HL-60/S4 treated with retinoic acid at 250 ng/mL for 4 days and 3 days (cell line): Measurements from ENCODE around the gene MPHOSPH8.
"Not testable (repeated sequence)": the region's sequence is repeated elsewhere in the genome, so short reads cannot be mapped to it uniquely, and the experiment has no call there.

ENCODE experiments used
- in situ Hi-C: fragments of 300-500 bp; cut with MboI; formaldehyde crosslinking; loops from 2 replicates; pipeline ENCODE4 v1.7.0; 2022; ENCODE audit warnings: low sequenced_read_pairs

MPHOSPH8 gene

DNA sequence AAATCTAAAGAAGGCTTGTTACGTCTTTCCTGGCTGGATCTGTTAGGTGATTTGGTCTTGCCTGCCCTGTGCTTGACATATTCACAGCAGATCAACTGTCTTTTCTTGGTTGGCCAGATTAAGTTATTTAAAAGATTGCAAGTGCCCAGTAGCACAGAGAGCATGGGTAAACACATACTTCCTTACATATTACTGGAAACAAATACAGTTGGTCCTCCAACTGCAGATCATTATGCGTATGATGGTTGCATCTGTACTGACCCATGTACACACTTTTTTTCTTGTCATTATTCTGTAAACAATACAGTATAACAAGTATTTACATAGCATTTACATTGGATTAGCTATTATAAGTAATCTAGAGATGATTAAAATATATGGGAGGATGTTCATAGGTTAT, 9.2 kb upstream of the MPHOSPH8 start:
- in situ Hi-C loops, result no loop called here

DNA sequence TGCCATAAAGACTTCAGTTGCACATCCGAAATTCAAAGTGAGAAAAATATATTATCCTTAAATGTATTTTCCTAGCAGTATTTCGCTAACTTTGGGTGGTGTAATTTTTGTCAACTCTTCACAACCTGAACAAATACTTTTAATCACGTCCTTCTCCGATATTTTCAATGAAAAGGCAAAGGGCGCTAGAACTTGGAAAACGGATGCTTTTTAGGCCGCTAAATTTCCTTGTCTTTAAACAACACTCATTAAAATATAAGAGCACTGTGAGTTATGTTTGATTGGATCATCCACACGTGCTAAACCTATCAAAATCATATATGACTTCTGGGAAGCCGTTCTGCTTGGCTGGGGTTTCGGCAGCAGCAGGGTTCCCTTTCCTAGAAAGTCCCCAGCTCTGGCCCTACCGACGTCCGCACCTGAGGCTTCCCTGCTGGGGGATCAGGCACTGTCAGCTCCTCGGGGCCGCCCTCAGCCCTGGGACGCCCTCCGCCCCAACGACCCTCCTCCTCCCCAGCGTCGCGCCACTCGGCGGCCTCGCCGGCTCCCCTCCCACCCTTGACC, 462 bp upstream of the MPHOSPH8 start:
- in situ Hi-C loops, result no loop called here

DNA sequence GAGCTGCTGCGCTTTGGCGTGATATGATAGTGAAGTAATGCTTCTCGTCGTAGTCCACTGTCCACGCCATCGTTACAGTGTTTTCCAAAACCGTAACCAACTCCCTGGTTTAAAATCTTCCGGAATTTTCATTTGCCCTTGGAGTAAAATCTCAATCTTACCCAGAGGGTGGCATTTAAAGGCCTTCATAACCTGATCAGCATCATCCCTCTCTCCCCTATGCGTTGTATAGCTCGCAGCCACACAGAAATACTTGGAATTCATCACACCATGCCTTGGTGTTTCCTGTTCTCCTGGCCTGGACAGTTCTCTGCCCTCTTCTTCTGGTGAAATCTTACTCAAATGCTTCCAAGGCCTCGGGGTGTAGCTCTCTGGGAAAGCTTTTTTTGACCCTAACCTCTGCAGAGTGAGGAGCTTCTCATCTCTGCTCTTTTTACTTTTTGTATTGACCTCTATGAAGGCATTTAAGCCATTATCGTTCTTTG, 839 bp downstream of the MPHOSPH8 start:
- in situ Hi-C loops, result no loop called here

DNA sequence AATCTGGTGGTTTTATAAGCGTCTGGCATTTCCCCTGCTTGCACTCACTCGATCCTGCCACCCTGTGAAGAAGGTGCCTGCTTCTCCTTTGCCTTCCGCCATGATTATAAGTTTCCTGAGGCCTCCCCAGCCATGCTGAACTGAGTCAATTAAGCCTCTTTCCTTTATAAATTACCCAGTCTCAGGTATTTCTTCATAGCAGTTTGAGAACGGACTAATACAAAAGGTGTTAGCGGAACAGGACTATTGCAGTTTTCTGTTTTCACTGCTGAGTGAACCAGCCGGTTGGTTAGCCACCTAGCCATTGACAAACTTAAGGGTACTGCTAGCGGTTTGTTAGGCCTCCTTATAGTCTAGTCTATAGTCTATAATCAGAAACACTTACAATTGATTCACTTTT, 2.5 kb downstream of the MPHOSPH8 start:
- in situ Hi-C loops, result not testable (repeated sequence)

DNA sequence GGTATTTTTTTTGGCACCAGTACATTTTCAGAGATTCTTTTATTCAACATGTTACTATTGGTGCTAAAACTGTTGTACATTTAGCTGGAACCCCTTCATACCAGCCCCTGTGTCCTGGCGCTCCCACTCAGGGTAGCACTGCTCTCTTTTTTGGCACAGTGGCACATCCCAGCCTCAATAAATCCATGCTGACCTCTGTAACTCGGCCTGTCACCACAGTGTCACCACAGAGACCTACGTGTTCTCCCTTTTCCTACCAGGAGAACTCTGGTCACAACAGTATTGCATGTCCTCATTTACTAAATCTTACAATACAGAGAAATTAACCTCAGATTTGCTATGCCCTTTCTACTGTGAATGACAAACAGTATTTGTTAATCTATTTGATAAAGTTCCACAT, 10.2 kb downstream of the MPHOSPH8 start:
- in situ Hi-C loops, result no loop called here

GRCh38 chr13:19645000-19645399, 11.5 kb downstream of the MPHOSPH8 start:
- in situ Hi-C loops, result no loop called here

- in situ Hi-C loops, result no loop called here
Measured at GRCh38 chr13:19646063-19646462, 12.6 kb downstream of the MPHOSPH8 start.

DNA sequence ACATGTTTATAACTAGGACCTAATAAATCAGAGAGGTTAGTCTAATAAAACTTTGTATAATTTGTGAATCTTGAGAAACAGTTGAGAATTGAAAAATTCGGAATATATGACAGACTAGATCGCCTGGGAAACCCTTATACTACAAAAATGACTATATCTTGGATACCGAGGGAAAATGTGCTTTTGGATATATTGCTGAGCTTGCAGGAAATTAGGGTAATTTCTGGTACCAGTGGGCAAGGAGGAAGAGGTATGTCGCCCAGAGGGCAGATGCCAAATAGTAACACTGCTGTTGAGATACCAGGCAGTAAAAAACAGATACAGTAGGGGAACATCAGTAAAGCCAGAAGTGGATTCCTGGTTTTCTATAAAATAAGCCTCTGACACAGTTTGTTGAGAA, 17.3 kb downstream of the MPHOSPH8 start:
- in situ Hi-C loops, result no loop called here

- in situ Hi-C loops, result no loop called here
Measured at GRCh38 chr13:19657872-19658591, 24.6 kb downstream of the MPHOSPH8 start.

GRCh38 chr13:19658831-19659230, 25.4 kb downstream of the MPHOSPH8 start:
- in situ Hi-C loops, result no loop called here

DNA sequence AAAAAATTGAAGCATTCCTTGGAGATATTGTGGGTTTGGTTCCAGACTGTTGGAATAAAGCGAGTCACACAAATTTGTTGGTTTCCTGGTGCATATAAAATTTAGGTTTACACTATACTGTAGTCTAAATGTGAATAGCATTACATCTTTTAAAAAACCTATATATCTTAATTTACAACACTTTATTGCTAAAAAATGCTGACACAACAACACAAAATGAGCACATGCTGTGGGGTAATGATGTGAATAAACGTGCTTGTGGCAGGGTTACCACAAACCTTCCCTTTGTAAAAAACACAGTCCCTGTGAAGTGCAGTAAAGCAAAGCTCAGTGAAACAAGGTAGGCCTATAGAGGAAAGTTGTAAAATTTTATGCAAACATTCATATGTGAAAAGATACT, 27.7 kb downstream of the MPHOSPH8 start:
- in situ Hi-C loops, result no loop called here

DNA sequence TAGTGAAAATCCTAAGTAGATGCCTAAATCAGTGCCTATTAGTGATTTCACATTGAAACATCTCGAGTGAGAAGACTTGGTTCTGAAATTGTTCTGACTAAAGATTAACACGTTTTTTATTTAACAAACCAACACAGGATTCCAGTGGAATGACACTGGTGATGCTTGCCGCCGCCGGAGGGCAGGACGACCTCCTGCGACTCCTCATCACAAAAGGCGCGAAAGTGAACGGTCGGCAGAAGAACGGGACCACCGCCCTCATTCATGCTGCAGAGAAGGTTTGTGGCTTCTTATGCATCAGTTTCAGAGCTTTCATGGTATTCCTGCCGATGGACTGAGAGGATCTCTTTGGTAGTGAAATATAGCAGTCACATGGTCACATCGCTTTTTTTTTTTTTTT, 28.1 kb downstream of the MPHOSPH8 start:
- in situ Hi-C loops, result no loop called here

DNA sequence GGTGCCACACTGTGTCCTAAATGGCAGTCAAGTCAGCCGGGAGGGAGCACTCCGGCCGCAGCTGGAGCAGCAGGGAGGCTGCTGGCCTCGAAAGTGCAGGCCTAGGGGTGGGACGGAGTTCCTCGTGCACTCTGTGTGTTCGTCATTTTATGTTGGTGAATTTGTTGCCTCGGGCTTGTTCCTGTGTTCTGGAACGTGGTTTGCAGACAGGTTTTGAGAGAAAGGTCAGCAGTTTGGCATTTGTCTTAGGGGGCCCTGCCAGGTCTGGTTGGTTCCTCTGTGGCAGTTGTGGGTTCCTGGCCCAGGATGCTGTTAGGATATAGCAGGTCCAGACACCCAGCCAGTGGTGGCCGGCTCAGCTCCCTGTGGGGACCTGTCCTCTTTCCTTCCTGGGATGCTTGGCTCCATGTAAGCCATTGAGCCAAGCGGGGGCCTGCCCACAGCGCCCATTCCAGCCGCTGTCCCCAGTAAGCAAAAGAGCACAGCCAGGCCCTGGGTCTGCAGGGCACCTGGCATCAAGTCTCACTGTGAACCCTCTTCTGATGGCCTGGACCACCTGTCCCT, 30.0 kb downstream of the MPHOSPH8 start:
- in situ Hi-C loops, result no loop called here

DNA sequence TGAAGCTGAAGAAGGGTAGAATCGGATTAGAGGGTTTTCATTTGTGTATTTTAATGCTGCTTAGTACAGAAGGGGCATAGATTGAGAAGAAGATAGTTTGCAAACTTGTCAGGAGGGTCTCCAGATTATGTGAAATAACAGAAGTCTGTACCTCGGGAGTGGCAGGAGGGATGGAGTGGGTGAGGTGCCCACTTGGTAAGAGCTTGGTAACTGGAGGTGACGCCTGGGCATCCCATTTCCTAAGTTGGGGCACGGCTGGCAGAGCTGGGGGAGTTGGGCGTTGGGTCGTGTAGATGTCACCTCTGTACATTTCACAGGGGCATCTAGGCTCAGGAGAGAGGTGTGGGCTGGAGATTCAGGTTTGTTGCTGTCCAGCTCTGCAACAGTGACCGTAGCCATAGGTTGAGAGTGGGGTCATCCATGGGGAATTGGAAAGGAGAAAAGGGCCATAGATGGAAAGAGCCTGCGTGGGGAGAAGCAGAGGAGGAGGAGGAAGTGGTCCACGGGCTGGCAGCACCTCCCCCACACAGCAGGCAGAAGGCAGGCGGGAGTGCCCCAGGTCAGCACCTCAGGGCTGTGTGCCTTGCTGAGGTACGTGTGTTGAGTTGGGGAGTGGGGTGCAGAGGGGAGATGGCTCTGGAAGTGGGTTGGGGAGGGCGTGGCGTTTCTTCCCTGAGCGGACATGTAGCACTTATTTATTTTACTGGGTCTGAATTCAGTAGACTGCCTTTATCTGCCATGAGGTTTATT, 31.2 kb downstream of the MPHOSPH8 start:
- in situ Hi-C loops, result no loop called here

DNA sequence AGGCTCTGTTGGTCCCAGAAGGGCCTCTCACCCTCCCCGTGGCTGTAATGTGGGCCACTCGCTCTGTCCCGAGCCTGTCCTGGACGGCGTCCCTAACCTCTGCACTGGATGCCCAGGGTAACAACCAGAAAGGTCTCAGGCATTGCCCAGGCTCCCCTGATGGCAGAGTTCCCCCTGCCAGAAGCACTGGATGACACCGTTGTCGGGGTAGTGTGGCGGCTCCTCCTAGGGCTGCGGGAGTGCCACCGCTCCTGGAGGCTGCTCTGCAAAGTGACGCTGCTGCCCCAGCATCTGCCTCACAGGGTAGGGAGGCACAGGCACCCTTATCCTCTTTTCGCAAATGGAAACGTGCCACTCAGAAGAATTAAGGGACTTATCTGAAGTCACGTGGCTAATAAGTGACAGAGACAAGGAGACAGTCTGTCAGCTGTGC, 32.0 kb downstream of the MPHOSPH8 start:
- in situ Hi-C loops, result no loop called here

DNA sequence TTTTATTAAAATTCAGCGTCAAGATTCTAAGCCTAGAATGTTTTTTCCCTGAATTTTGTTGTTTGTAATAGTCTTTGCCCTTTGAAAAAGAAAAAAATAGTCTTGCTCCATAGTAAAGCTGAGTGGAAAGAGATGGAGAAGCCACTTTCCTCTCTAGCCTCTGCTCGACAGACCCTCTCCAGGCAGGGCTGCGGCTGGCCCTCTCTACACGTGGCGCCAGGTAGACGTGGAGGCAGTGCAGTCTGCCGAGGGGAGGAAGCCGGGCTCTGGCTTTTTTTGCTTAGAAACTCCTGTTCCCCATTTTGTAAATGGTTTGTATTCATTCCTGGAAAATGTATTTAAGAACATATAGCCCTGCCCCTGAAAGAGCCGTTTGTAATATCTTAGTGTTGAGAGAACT, 35.3 kb downstream of the MPHOSPH8 start:
- in situ Hi-C loops, result no loop called here

- in situ Hi-C loops, result no loop called here
Measured at GRCh38 chr13:19670147-19670546, 36.7 kb downstream of the MPHOSPH8 start.

GRCh38 chr13:19672990-19673389, 39.5 kb downstream of the MPHOSPH8 start:
- in situ Hi-C loops, result no loop called here

- in situ Hi-C loops, result no loop called here
Measured at GRCh38 chr13:19673473-19674430, 40.3 kb downstream of the MPHOSPH8 start.

DNA sequence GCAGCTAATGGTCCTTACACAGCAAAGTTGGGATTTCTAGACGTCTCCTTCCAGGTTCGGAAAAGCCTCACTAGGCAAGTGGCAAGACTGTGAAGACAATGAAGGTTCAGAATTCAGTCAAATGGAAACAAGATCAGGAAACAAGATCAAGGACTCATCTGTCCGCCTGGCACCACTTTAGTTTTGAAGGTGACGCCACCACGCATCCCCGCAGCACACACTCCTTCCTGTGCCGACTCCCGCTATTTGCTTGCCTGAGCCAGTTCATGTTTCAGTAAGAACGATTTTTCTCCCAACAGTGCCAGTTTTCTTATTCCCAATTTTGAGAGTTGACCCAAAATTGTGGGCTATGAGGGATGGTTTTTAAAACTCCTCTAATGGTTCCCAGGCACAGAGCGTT, 41.4 kb downstream of the MPHOSPH8 start:
- in situ Hi-C loops, result no loop called here

GRCh38 chr13:19676168-19676567, 42.7 kb downstream of the MPHOSPH8 start:
- in situ Hi-C loops, result no loop called here
